Ascending aorta (tissue), 2 donors: ENCODE measurements around the gene ZMIZ1. TPM values are rescaled to one million over a fixed set of nuclear protein-coding genes. Genes with fewer than 3 reads are reported as not detected.

Source experiments
- DNase-seq, 2 donors: peaks; one replicate each; pipeline ENCODE4 v3.0.0-alpha.2; 2019; ENCODE audit warnings: low spot score in 2 of 2
- H3K27ac ChIP-seq, 2 donors: fragments of 200-600 bp; sonication (generic); one replicate each; pipeline ENCODE4 v1.5.1; 2016 to 2017; ENCODE audit warnings: mild to moderate bottlenecking in 1 of 2
- H3K27me3 ChIP-seq: fragments of 200-600 bp; sonication (generic); one replicate; pipeline ENCODE4 v1.5.1; 2017
- H3K36me3 ChIP-seq, 2 donors: fragments of 200-600 bp; sonication (generic); one replicate each; pipeline ENCODE4 v1.5.1; 2016
- H3K4me1 ChIP-seq, 2 donors: fragments of 200-600 bp; sonication (generic); one replicate each; pipeline ENCODE4 v1.5.1; 2016 to 2017; ENCODE audit warnings: mild to moderate bottlenecking in 1 of 2
- H3K4me3 ChIP-seq, 2 donors: fragments of 200-600 bp; sonication (generic); one replicate each; pipeline ENCODE4 v1.5.1; 2016 to 2017; ENCODE audit warnings: mild to moderate bottlenecking in 1 of 2
- H3K9me3 ChIP-seq, 2 donors: fragments of 200-600 bp; sonication (generic); one replicate each; pipeline ENCODE4 v1.5.1; 2016
- CTCF ChIP-seq, 3 experiments: fragments of 200-600 bp in 2 of 3; fragments of 450-650 bp in 1 of 3; sonication (generic) in 2 of 3; IDR thresholded peaks; one replicate each; pipeline ENCODE4 v1.5.1; 2016 to 2019; ENCODE audit warnings: antibody characterized with exemption in 3 of 3, mild to moderate bottlenecking in 1 of 3, moderate library complexity in 1 of 3
- intact Hi-C: fragments of 100-400 bp; cut with DNase I; formaldehyde crosslinking; loops from one replicate; pipeline ENCODE4 v1.15.1; 2023
- total RNA-seq: library from RNA; depleted of rRNA; stranded (reverse); fragments of >200 nt; gene quantifications from one replicate; pipeline ENCODE4 v1.1.0, GENCODE V29; 2016

Gene ZMIZ1
- total RNA-seq, 1 donor from 2014 or later, result 96.2 TPM

GRCh38 chr10:79178070-79178576, 109.4 kb downstream of the ZMIZ1 start:
- intact Hi-C loops, result no loop called here
- H3K27ac ChIP-seq, result peak overlapping the region in 1 of 2 donors; percentile 2

GRCh38 chr10:79178614-79179163, 109.9 kb downstream of the ZMIZ1 start:
- H3K4me3 ChIP-seq, result no peak overlapping the region
- no peaks in the 10 kb centered on the region for H3K36me3 ChIP-seq
- no peaks in the 10 kb centered on the region for H3K27me3 ChIP-seq
- no peaks in the 10 kb centered on the region for H3K9me3 ChIP-seq
- DNase-seq, result no peak
- intact Hi-C loops, result no loop called here
- peaks cover 24 to 69% of the 10 kb centered on the region in 2 donors for H3K4me1 ChIP-seq
- TF ChIP-seq CTCF (IDR thresholded peaks at IDR 0.05), result no peak
- H3K27ac ChIP-seq, result peak overlapping the region; percentile 2 to 49

More at GRCh38 chr10:79178070-79178576, 109.4 kb downstream of the ZMIZ1 start:
- no peak for TF ChIP-seq CTCF (IDR thresholded peaks at IDR 0.05)
- Histone ChIP-seq H3K4me3 (no peak overlapping the region), H3K36me3 (no peaks in the 10 kb centered on the region), H3K4me1 (peaks cover 24 to 64% of the 10 kb centered on the region in 2 donors), H3K9me3 (no peaks in the 10 kb centered on the region), H3K27me3 (no peaks in the 10 kb centered on the region)
- DNase-seq, result no peak

- no peak for DNase-seq
- Histone ChIP-seq H3K27ac (no peak overlapping the region), H3K4me1 (peaks cover 24 to 76% of the 10 kb centered on the region in 2 donors), H3K36me3 (no peaks in the 10 kb centered on the region), H3K4me3 (no peak overlapping the region), H3K9me3 (no peaks in the 10 kb centered on the region), H3K27me3 (no peaks in the 10 kb centered on the region)
- TF ChIP-seq CTCF (IDR thresholded peaks at IDR 0.05), result no peak
- intact Hi-C loops, result no loop called here
These were observed 110.6 kb downstream of the ZMIZ1 start for GRCh38 chr10:79179164-79179956.

GRCh38 chr10:79179957-79180309, 111.2 kb downstream of the ZMIZ1 start:
- intact Hi-C loops, result no loop called here
- no peaks in the 10 kb centered on the region for H3K9me3 ChIP-seq
- no peak for TF ChIP-seq CTCF (IDR thresholded peaks at IDR 0.05)
- no peak overlapping the region for H3K27ac ChIP-seq
- H3K4me1 ChIP-seq, result peaks cover 29 to 82% of the 10 kb centered on the region in 2 donors
- DNase-seq, result no peak
- no peaks in the 10 kb centered on the region for H3K36me3 ChIP-seq
- no peak overlapping the region for H3K4me3 ChIP-seq
- no peaks in the 10 kb centered on the region for H3K27me3 ChIP-seq

GRCh38 chr10:79180414-79181221, 111.9 kb downstream of the ZMIZ1 start:
- DNase-seq, result no peak
- Histone ChIP-seq H3K36me3 (no peaks in the 10 kb centered on the region), H3K9me3 (no peaks in the 10 kb centered on the region), H3K27ac (no peak overlapping the region), H3K27me3 (no peaks in the 10 kb centered on the region), H3K4me1 (peaks cover 28 to 82% of the 10 kb centered on the region in 2 donors), H3K4me3 (no peak overlapping the region)
- intact Hi-C loops, result no loop called here
- no peak for TF ChIP-seq CTCF (IDR thresholded peaks at IDR 0.05)
